Activated T-helper 2 cell treated with anti-CD3 and anti-CD28 coated beads, Interferon-gamma antibody, Interleukin-2, Interleukin-4, amounts not matched to agents 10 μg/mL and 5 μg/mL and 100 μg/mL, durations not matched to agents 14 hours and 24 hours and 36 hours (primary cell): ENCODE measurements around the gene AMBP. TPM values are rescaled to one million over a fixed set of nuclear protein-coding genes. Genes with fewer than 3 reads are reported as not detected.
A peak's percentile ranks its signal among the peaks of the same experiment; 100 is the strongest.

Experiments
- DNase-seq: peaks from one replicate; pipeline ENCODE4 v3.0.0; 2021; ENCODE audit warnings: low spot score
- H3K27ac Mint-ChIP-seq: one replicate; pipeline ENCODE4 v1.8.0; 2021; ENCODE audit warnings: mixed read lengths
- H3K27me3 Mint-ChIP-seq: one replicate; pipeline ENCODE4 v1.8.0; 2021; ENCODE audit warnings: low read depth, mixed read lengths
- H3K36me3 Mint-ChIP-seq: one replicate; pipeline ENCODE4 v1.8.0; 2021; ENCODE audit warnings: low read depth, mixed read lengths
- H3K4me1 Mint-ChIP-seq: one replicate; pipeline ENCODE4 v1.8.0; 2021; ENCODE audit warnings: low read depth, mixed read lengths
- H3K4me3 Mint-ChIP-seq: one replicate; pipeline ENCODE4 v1.8.0; 2021; ENCODE audit warnings: low read depth, mild to moderate bottlenecking, moderate library complexity, mixed read lengths
- H3K9me3 Mint-ChIP-seq: one replicate; pipeline ENCODE4 v1.8.0; 2021; ENCODE audit warnings: mixed read lengths
- intact Hi-C: fragments of 100-400 bp; cut with micrococcal nuclease; formaldehyde crosslinking; loops from one replicate; pipeline ENCODE4 v1.15.1; 2023
- total RNA-seq: library from RNA; stranded (reverse); gene quantifications from 2 replicates; pipeline ENCODE4 v1.2.3, GENCODE V29; 2022

Gene AMBP
- total RNA-seq, 1 donor from 2014 or later, result not detected

- H3K4me3 Mint-ChIP-seq, result no peak overlapping the region
- no peaks in the 10 kb centered on the region for H3K9me3 Mint-ChIP-seq
- H3K27me3 Mint-ChIP-seq, result no peaks in the 10 kb centered on the region
- no peaks in the 10 kb centered on the region for H3K36me3 Mint-ChIP-seq
- DNase-seq, result no peak
- no peaks in the 10 kb centered on the region for H3K4me1 Mint-ChIP-seq
- intact Hi-C loops, result no loop called here
- no peak overlapping the region for H3K27ac Mint-ChIP-seq
These were observed 41.4 kb upstream of the AMBP start for GRCh38 chr9:114119242-114120191.

GRCh38 chr9:114117996-114118830 is 40.1 kb upstream of the AMBP start:
- H3K9me3 Mint-ChIP-seq, result no peaks in the 10 kb centered on the region
- H3K4me3 Mint-ChIP-seq, result no peak overlapping the region
- H3K27me3 Mint-ChIP-seq, result peaks cover 6% of the 10 kb centered on the region
- no peak for DNase-seq
- no peak overlapping the region for H3K27ac Mint-ChIP-seq
- intact Hi-C loops, result no loop called here
- H3K36me3 Mint-ChIP-seq, result no peaks in the 10 kb centered on the region
- no peaks in the 10 kb centered on the region for H3K4me1 Mint-ChIP-seq

GRCh38 chr9:114117614-114117995 is 39.5 kb upstream of the AMBP start:
- no peaks in the 10 kb centered on the region for H3K36me3 Mint-ChIP-seq
- H3K9me3 Mint-ChIP-seq, result no peaks in the 10 kb centered on the region
- DNase-seq, result no peak
- H3K4me1 Mint-ChIP-seq, result no peaks in the 10 kb centered on the region
- peaks cover 6% of the 10 kb centered on the region for H3K27me3 Mint-ChIP-seq
- no peak overlapping the region for H3K27ac Mint-ChIP-seq
- no peak overlapping the region for H3K4me3 Mint-ChIP-seq
- intact Hi-C loops, result no loop called here

- Mint-ChIP-seq H3K4me3 (no peak overlapping the region), H3K36me3 (no peaks in the 10 kb centered on the region), H3K27ac (no peak overlapping the region), H3K27me3 (peaks cover 6% of the 10 kb centered on the region), H3K9me3 (no peaks in the 10 kb centered on the region), H3K4me1 (no peaks in the 10 kb centered on the region)
- DNase-seq, result no peak
- intact Hi-C loops, result no loop called here
These were observed 38.1 kb upstream of the AMBP start for GRCh38 chr9:114116126-114116747.

- intact Hi-C loops, result no loop called here
- no peak overlapping the region for H3K4me3 Mint-ChIP-seq
These were observed 37.6 kb upstream of the AMBP start for GRCh38 chr9:114115654-114116125.

GRCh38 chr9:114114364-114114763 is 36.3 kb upstream of the AMBP start:
- no peaks in the 10 kb centered on the region for H3K9me3 Mint-ChIP-seq
- H3K4me3 Mint-ChIP-seq, result no peak overlapping the region
- H3K4me1 Mint-ChIP-seq, result no peaks in the 10 kb centered on the region
- no peak for DNase-seq
- no peak overlapping the region for H3K27ac Mint-ChIP-seq
- intact Hi-C loops, result no loop called here
- H3K36me3 Mint-ChIP-seq, result no peaks in the 10 kb centered on the region
- H3K27me3 Mint-ChIP-seq, result peaks cover 13% of the 10 kb centered on the region

More at GRCh38 chr9:114115654-114116125, 37.6 kb upstream of the AMBP start:
- Mint-ChIP-seq H3K27ac (no peak overlapping the region), H3K27me3 (peaks cover 7% of the 10 kb centered on the region), H3K36me3 (no peaks in the 10 kb centered on the region), H3K9me3 (no peaks in the 10 kb centered on the region), H3K4me1 (no peaks in the 10 kb centered on the region)
- no peak for DNase-seq

GRCh38 chr9:114112778-114113584 is 34.9 kb upstream of the AMBP start:
- Mint-ChIP-seq H3K4me1 (no peaks in the 10 kb centered on the region), H3K4me3 (no peak overlapping the region), H3K36me3 (no peaks in the 10 kb centered on the region), H3K27me3 (peaks cover 13% of the 10 kb centered on the region), H3K27ac (no peak overlapping the region), H3K9me3 (no peaks in the 10 kb centered on the region)
- intact Hi-C loops, result no loop called here
- DNase-seq, result no peak

- no peaks in the 10 kb centered on the region for H3K36me3 Mint-ChIP-seq
- no peak for DNase-seq
- peaks cover 13% of the 10 kb centered on the region for H3K27me3 Mint-ChIP-seq
- no peak overlapping the region for H3K27ac Mint-ChIP-seq
- H3K4me3 Mint-ChIP-seq, result no peak overlapping the region
- H3K4me1 Mint-ChIP-seq, result no peaks in the 10 kb centered on the region
- intact Hi-C loops, result no loop called here
- H3K9me3 Mint-ChIP-seq, result no peaks in the 10 kb centered on the region
These were observed 34.2 kb upstream of the AMBP start for GRCh38 chr9:114112325-114112724.

GRCh38 chr9:114110180-114110579 is 32.1 kb upstream of the AMBP start:
- H3K4me3 Mint-ChIP-seq, result no peak overlapping the region
- H3K27ac Mint-ChIP-seq, result no peak overlapping the region
- no peaks in the 10 kb centered on the region for H3K4me1 Mint-ChIP-seq

GRCh38 chr9:114109124-114109523 is 31.0 kb upstream of the AMBP start:
- H3K4me3 Mint-ChIP-seq, result no peak overlapping the region
- DNase-seq, result no peak
- H3K27me3 Mint-ChIP-seq, result peaks cover 22% of the 10 kb centered on the region
- no peaks in the 10 kb centered on the region for H3K9me3 Mint-ChIP-seq
- no peak overlapping the region for H3K27ac Mint-ChIP-seq
- H3K36me3 Mint-ChIP-seq, result no peaks in the 10 kb centered on the region
- intact Hi-C loops, result no loop called here
- no peaks in the 10 kb centered on the region for H3K4me1 Mint-ChIP-seq

More at GRCh38 chr9:114110180-114110579, 32.1 kb upstream of the AMBP start:
- H3K27me3 Mint-ChIP-seq, result peaks cover 16% of the 10 kb centered on the region
- H3K9me3 Mint-ChIP-seq, result no peaks in the 10 kb centered on the region
- no peak for DNase-seq
- H3K36me3 Mint-ChIP-seq, result no peaks in the 10 kb centered on the region
- intact Hi-C loops, result no loop called here

GRCh38 chr9:114108016-114108833 is 30.1 kb upstream of the AMBP start:
- Mint-ChIP-seq H3K4me1 (no peaks in the 10 kb centered on the region), H3K27me3 (peaks cover 17% of the 10 kb centered on the region), H3K36me3 (no peaks in the 10 kb centered on the region), H3K27ac (no peak overlapping the region), H3K9me3 (no peaks in the 10 kb centered on the region), H3K4me3 (no peak overlapping the region)
- peak; percentile 36 for DNase-seq
- intact Hi-C loops, result loop anchor here (1.0 kb wide), 1 partner anchor 183 kb away; no protein-coding TSS in a partner anchor
